ENCODE data around the gene TIGIT. TPM values are rescaled to one million over a fixed set of nuclear protein-coding genes. Genes with fewer than 3 reads are reported as not detected.

The TIGIT gene
- total and polyA plus RNA-seq, 2 experiments from 2014 or later = not detected

DNA sequence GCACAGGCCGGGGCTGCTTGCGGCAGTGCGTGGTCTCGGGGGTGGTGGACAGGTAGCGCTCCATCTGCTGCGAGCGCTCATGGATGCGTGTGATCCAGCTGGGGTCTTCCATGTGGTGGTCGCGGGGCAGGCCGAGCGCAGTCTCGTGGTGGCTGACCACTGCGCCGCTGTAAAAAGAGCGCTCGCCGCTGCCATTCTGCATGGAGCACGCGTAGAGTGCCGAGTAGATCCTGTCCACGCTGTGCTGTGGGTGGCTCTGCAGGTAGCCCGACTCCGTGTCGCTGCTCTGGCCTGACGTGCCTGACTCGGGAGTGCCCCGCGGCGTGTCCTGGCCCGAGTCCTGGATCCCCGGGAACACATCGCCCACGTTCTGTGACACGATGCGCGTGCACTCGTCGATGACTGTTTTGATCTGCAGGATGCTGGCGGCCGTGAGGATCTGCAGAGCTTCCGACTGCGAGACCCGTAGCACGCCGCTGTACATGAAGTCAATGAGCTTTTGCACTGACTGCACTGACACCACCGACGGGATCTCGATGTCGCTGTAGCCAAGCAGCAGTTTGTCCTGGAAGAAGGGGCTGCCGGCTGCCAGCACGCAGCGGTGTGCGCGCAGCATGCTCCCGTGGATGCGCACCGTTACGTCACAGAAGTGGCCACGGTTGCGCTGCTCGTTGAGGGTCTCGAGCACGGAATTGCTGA lies 57.4 kb downstream of the TIGIT start:
- Histone ChIP-seq H3K4me1 (ENCODE audit: low read depth) (no peaks in the 10 kb centered on the region), H3K36me3 (peaks cover 11% of the 10 kb centered on the region), H3K9me3 (ENCODE audit: low read depth) (no peaks in the 10 kb centered on the region), H3K4me3 (no peak overlapping the region), H3K27me3 (no peaks in the 10 kb centered on the region), H3K27ac (no peak overlapping the region)
- TF ChIP-seq, protein P1, sequence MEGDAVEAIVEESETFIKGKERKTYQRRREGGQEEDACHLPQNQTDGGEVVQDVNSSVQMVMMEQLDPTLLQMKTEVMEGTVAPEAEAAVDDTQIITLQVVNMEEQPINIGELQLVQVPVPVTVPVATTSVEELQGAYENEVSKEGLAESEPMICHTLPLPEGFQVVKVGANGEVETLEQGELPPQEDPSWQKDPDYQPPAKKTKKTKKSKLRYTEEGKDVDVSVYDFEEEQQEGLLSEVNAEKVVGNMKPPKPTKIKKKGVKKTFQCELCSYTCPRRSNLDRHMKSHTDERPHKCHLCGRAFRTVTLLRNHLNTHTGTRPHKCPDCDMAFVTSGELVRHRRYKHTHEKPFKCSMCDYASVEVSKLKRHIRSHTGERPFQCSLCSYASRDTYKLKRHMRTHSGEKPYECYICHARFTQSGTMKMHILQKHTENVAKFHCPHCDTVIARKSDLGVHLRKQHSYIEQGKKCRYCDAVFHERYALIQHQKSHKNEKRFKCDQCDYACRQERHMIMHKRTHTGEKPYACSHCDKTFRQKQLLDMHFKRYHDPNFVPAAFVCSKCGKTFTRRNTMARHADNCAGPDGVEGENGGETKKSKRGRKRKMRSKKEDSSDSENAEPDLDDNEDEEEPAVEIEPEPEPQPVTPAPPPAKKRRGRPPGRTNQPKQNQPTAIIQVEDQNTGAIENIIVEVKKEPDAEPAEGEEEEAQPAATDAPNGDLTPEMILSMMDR (IDR thresholded peaks at IDR 0.05; ENCODE audit: low read depth, low read length) = no peak
- DNase-seq (ENCODE audit: low read depth in 1 of 2, low spot score in 1 of 2) = no peak

DNA sequence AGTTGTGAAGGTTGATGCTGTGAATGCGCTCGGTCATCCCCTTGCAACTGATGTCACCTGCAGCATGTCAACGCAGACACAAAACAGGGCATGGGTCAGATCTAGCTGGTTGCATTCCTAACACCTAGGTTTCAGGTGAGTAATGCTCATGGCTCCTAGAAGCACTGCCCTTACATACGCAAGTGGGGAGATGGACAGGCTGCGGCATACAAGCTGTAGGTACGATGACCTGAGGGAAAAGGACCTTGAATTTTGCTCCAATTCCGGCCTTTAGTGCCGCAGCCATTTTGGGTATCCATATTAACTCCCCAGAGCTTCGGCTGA lies 58.0 kb downstream of the TIGIT start:
- TF ChIP-seq, protein P1 (IDR thresholded peaks at IDR 0.05; ENCODE audit: low read depth, low read length) = no peak
- H3K27me3 ChIP-seq = no peaks in the 10 kb centered on the region
- H3K27ac ChIP-seq = no peak overlapping the region
- H3K9me3 ChIP-seq (ENCODE audit: low read depth) = no peaks in the 10 kb centered on the region
- no peak for DNase-seq (ENCODE audit: low read depth in 1 of 2, low spot score in 1 of 2)
- H3K4me3 ChIP-seq = no peak overlapping the region
- H3K4me1 ChIP-seq (ENCODE audit: low read depth) = no peaks in the 10 kb centered on the region
- H3K36me3 ChIP-seq = peaks cover 11% of the 10 kb centered on the region

DNA sequence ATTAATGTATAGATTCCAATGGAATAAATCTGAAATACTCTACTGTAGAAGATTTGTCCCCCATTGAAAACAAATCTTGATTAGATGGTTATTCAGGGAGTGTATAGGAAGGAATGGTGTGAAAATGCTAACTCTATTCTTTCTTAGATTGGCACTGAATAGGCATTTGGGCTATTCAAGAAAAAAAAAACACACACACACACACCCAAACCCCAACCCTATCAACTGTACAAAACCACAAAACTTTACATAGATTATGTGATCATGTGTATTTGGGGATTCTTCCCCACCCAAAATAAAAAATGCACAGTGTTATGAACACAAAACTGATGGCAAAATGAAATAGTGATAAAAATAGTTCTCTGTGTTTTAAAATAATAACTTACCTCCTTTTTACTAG lies 61.8 kb downstream of the TIGIT start:
- TF ChIP-seq, protein P1 (IDR thresholded peaks at IDR 0.05; ENCODE audit: low read depth, low read length) = no peak

DNA sequence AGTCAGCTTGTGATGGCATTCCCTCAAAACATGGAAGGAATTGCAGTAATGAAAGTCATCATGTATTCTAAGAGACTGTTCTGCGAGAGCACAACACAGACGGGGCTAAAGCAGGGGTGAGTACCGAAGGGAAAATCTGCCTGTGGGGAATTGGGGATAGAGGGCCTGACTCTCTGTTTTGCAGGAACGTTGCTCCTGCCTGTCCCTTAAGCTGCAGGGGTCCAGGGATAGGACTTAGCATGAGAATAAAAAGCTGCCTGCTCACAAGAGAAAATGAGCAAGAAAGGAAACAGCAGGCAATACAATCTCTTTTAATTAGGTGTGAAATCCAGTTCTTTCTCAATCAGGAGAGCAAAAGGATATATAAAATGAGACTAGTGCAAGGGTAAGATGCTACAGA lies 62.2 kb downstream of the TIGIT start:
- Histone ChIP-seq H3K36me3 (no peaks in the 10 kb centered on the region), H3K9me3 (ENCODE audit: low read depth) (no peaks in the 10 kb centered on the region), H3K4me3 (no peak overlapping the region), H3K4me1 (ENCODE audit: low read depth) (no peaks in the 10 kb centered on the region), H3K27ac (no peak overlapping the region), H3K27me3 (no peaks in the 10 kb centered on the region)
- TF ChIP-seq, protein P1 (IDR thresholded peaks at IDR 0.05; ENCODE audit: low read depth, low read length) = no peak
- no peak for DNase-seq (ENCODE audit: low read depth in 1 of 2, low spot score in 1 of 2)

More for the DNA sequence above, 61.8 kb downstream of the TIGIT start:
- no peak for DNase-seq (ENCODE audit: low read depth in 1 of 2, low spot score in 1 of 2)
- Histone ChIP-seq H3K4me1 (ENCODE audit: low read depth) (no peaks in the 10 kb centered on the region), H3K27me3 (no peaks in the 10 kb centered on the region), H3K27ac (no peak overlapping the region), H3K9me3 (ENCODE audit: low read depth) (no peaks in the 10 kb centered on the region), H3K36me3 (no peaks in the 10 kb centered on the region), H3K4me3 (no peak overlapping the region)

DNA sequence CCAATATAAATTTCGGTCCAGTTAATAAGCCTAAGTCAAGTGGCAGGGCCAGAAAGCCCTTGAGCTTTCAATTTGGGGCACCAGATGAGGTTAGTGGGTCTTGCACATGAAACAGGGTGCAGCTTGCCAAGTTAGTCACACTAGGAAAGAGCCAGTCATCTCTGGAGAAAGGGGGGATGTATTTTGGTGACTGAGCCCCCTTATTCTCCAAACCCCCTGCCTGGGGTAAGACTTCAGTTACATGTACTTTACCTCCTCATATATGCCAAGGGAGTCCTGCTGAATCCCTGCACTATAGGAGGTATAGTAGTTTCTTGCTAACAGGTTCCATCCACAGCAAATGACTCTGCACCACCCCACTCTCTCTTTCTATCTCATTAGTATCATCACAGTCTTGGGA lies 62.7 kb downstream of the TIGIT start:
- H3K9me3 ChIP-seq (ENCODE audit: low read depth) = no peaks in the 10 kb centered on the region
- H3K27ac ChIP-seq = no peak overlapping the region
- H3K4me3 ChIP-seq = no peak overlapping the region
- TF ChIP-seq, protein P1 (IDR thresholded peaks at IDR 0.05; ENCODE audit: low read depth, low read length) = no peak
- DNase-seq (ENCODE audit: low read depth in 1 of 2, low spot score in 1 of 2) = no peak
- H3K4me1 ChIP-seq (ENCODE audit: low read depth) = no peaks in the 10 kb centered on the region
- H3K36me3 ChIP-seq = no peaks in the 10 kb centered on the region
- H3K27me3 ChIP-seq = no peaks in the 10 kb centered on the region

Other genes starting within 250 kb of the TIGIT start
- 2.7 and 5.4 TPM in 2 replicates for gene CCDC191, start 237.5 kb upstream of the TIGIT start, total RNA-seq
- gene CCDC191, start 237.5 kb upstream of the TIGIT start, polyA plus RNA-seq = 5.3 and 9.0 TPM in 2 replicates
- 6.7 and 12.3 TPM in 2 replicates for gene QTRT2, start 237.3 kb upstream of the TIGIT start, total RNA-seq
- gene QTRT2, start 237.3 kb upstream of the TIGIT start, polyA plus RNA-seq = 8.7 and 13.8 TPM in 2 replicates
- gene DRD3, start 115.0 kb upstream of the TIGIT start, total RNA-seq = 0.51 TPM in 1 of 2 replicates, not detected in the other
- gene DRD3, start 115.0 kb upstream of the TIGIT start, polyA plus RNA-seq = not detected in 2 replicates
- gene ZNF80, start 56.5 kb upstream of the TIGIT start, total RNA-seq = not detected in 2 replicates
- gene ZNF80, start 56.5 kb upstream of the TIGIT start, polyA plus RNA-seq = not detected in 2 replicates